DND-41 (cell line): ENCODE results near the gene KRT15.

Experiments
- EZH2 ChIP-seq: IDR thresholded peaks from 3 replicates; pipeline ENCODE4 v1.6.1; 2012; ENCODE audit warnings: borderline replicate concordance, low read depth, mild to moderate bottlenecking, moderate library complexity, low read length, inconsistent platforms; ENCODE audit not compliant: severe bottlenecking
- TF ChIP-seq, protein P1 (sequence below): IDR thresholded peaks from 2 replicates; pipeline ENCODE4 v1.5.1; 2012; ENCODE audit warnings: borderline replicate concordance, low read length, moderate library complexity, mild to moderate bottlenecking; ENCODE audit not compliant: poor library complexity, severe bottlenecking; ENCODE audit errors: extremely low read depth

- TF ChIP-seq, protein P1, sequence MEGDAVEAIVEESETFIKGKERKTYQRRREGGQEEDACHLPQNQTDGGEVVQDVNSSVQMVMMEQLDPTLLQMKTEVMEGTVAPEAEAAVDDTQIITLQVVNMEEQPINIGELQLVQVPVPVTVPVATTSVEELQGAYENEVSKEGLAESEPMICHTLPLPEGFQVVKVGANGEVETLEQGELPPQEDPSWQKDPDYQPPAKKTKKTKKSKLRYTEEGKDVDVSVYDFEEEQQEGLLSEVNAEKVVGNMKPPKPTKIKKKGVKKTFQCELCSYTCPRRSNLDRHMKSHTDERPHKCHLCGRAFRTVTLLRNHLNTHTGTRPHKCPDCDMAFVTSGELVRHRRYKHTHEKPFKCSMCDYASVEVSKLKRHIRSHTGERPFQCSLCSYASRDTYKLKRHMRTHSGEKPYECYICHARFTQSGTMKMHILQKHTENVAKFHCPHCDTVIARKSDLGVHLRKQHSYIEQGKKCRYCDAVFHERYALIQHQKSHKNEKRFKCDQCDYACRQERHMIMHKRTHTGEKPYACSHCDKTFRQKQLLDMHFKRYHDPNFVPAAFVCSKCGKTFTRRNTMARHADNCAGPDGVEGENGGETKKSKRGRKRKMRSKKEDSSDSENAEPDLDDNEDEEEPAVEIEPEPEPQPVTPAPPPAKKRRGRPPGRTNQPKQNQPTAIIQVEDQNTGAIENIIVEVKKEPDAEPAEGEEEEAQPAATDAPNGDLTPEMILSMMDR, result no peak
- no peak for TF ChIP-seq EZH2
Measured at GRCh38 chr17:41486316-41486715, 32.4 kb downstream of the KRT15 start.
